Measurements from ENCODE around the gene SEC14L5.
A peak's percentile ranks its signal among the peaks of the same experiment; 100 is the strongest.
"Not testable (repeated sequence)": the region's sequence is repeated elsewhere in the genome, so short reads cannot be mapped to it uniquely, and the experiment has no call there.

SEC14L5 gene

DNA sequence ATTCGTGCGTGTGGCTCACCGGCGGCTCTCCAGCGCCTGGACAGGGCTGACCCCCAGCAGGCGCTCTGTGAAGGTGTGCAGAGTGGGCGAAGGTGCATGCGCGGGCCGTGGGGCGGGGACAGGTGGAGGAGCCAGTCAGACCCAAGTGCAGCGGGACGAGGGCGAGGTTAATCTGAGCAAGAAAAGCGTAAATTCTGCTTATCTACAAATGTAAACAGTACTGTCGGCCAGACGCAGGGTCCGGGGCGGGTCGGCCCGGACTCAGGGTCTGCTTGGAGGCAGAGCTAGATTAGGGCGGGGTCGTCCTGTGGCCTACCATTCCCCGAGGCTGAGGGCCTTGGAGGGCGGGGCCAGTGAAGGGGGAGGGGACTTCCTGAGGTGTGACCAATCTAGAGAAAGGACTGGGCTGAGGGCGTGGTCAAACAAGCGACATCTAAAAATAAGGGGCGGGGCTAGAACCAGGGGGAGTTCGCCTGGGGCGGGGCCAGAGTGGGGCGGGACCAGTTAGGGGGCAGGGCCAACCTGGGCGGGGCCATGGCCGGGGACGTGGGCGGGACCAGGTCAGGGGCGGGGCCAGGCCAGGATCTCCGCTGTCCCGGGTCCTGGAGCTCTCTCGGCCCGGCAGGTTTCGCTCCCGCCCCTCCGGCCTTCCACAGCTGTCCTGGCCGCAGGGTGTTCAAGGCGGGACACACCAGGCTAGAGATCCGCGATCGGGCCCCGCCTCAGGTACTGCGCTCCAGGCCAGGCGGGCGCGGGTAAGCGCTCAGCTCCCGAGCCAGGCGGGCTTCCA is at the start of gene SEC14L5:
Gene SEC14L5, plus strand, starts transcription at position 611 of the 790 bp plus-strand sequence. CDS start 994 bp downstream, outside the sequence.
- peak; percentile 90 for DNase-seq

DNA sequence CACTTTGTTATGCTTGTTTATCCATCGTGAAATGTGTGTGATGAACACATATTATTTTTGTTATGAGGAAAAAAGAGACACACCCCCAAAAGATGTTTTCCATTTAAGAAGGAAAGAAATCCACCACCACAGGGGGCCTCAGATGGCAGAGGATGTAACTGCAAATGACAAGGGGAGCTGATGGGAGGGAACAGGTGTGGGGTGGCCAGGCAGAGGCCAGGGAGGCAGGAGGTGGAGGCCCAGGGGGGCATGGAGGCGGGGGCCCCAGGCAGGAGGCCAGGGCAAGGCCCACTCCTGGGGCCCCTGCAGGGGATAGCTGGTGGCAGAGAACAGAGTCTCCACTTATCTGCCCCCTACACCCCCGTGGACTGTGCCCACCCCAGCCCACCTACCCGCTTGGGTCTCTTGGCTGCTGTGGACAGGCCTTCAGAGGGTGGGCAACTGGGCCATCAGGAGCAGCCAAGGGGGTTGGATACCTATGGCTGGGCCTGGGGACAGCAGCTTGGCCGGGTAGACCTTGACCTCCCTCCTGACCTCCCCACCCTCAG is 49.2 kb upstream of the SEC14L5 start:
- DNase-seq = no peak

DNA sequence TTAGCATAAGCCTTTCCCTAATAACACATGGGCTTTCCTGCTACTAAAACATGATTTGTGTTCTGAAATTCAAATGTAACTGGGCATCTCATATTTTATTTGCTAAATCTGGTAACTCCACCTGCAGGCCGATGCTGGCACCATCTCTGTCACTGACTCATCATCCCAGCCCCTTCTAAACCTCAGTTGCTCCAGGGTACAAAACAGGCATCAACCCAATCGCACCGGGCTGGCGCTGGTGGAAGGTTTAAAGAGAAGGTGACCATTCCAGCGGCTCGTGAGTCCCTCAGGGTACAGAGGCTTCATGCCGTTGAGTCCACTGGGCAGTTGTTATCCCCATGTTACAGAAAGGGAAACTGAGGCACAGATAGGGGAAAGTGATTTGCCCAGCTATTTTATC is 48.3 kb upstream of the SEC14L5 start:
- no peak for DNase-seq

DNA sequence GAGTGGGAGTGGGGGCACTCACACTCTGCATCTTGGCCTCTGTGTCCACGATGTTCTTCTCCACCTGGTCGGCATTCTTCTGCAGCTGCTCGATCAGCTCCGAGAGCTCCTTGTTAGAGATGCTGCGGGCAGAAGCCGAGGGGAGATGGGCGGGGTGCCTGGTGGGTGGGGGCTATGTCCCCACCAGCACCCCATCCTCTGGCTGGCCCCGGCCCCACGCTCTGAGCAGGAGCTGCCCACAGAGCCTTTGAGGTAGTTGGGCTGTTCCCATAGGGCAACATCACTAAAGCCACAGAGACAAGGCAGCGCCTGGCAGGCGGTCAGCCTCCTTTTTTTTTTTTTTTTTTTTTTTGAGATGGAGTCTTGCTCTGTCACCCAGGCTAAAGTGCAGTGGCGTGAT is 47.3 kb upstream of the SEC14L5 start:
- DNase-seq = no peak

DNA sequence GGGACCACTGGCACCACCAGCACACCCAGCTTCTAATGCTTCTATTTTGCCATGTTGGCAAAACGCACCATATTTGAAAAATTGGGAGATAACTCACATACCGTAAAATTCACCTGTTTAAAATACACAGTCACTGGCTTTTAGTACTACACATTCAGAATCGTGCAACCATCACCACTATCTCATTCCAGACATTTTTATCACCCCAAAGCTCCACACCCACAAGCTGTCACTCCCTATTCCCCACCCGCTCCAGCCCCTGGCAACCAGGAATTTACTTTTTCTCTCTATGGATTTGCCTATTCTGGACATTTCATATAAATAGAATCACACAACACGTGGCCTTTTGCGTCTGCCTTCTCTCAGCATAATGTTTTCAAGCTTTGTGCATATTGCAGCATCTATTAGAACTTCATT is 46.2 kb upstream of the SEC14L5 start:
- no peak for DNase-seq

DNA sequence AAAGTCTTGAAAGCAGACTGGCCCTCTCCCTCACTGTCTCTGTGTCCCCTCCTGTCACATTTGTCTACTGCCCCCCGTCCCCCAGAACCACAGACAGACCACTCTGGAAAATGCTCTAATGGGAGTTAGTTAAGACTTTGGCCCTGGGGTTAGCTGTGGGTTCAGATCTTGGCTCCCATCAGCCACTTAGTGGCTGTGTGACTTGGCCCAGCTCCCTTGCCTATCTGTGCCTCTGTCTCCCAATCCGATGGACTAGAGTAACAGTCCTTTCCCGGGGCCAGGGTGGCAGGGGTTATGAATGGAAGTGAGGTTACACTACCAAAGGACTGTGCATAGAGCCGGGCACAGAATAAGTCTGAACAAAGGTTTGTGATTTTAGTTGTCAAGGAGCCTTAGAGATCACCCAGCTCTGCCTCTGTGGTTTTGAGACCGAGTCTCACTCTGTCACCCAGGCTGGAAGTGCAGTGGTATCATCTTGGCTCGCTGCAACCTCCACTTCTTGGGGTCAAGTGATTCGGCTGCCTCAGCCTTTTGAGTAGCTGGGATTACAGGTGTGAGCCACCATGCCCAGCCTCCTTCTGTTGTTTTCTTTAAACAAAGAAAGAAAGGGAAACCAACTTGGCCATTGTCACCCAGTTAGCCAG is 44.9 kb upstream of the SEC14L5 start:
- no peak for DNase-seq

DNA sequence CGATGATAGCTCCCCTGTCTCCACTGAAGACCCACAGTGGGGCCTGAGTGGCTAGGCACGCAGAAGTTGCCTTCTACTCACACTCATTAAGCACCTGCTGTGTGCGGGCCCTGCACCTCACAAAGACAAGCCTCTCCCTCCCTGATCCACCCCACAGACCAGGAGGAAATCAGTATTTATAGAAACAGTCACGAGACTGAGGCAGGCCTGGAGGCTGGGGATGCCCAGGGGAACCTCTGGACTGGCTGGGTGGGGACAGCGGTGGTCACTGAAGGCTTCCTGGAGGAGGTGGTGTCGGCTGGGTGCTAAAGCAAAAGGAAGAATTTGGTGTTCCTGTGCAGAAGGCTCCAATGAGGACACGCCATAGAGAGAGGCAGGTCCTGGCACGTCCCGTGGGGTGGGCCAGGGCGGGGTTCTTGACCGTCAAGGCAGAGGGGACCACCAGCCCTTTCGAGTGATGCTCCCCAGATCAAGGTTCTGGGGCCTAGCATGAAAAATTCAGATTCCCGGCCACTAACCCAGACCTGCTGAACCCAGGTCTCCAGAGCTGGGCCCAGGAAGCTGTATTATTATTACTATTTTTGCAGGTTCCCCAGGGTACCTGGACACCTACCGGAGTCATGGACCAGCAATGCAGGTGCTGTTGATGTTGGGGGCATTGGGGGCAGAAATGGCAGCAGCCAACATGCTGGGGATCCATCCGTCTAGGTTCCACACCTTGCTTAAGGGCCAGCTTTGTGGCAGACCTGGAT is 44.2 kb upstream of the SEC14L5 start:
- DNase-seq = no peak

DNA sequence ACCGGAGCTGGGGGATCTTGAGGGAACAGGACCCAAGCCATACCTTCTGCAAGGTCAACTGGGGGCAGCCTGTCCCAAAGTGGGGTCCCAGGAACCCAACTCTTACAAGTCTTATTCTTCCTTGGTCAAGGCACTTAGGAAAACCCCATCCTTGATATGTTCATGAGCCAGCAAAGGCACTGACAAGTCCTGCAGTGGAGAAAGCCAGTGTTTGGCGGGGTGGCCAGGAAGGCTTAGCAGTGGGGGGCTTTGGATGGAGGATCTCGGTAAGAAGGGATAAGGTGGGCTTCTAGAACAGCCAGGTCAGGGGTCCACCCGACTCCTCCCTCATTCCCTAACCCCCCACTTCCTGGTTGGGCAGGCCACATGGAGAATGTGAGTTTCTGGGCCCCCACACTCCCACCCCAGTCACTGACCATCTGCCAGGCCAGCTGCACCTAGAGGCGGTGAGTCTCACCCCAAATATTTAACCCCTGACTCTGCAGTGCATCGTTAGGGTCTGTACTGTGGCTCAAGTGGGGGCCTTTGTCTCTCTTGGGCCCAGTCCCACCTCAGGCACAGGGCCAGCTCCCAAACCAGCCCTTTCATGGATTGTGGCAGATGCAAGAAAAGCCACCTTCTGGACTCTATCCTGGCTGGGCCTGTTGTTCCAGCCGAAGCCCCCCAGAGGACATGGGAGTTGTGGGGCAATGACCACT is 43.5 kb upstream of the SEC14L5 start:
- DNase-seq = no peak

DNA sequence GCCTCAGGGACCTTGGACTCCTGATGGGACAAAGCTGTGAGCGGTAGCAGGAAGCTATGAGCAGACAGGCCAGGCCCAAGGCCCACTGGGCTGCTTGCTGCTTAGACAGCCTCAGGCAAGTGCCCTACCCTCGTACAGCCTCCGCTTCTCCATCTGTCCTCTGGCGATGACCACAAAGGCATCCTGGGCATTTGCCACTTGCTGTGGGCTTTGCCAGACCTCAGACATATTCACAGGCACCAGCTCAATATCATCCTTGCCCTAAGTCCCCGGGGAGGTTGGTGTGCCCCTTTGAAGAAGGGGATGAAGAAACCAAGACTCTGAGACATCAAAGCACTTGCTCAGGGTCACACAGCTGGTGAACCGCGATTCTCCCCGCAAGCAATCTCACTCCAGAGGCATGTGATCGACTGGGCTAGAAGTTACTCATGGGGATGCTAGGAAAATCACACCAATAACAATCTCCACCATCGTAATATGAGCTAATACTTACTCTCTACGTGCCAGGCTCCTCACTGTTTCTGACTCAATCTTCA is 42.8 kb upstream of the SEC14L5 start:
- no peak for DNase-seq

DNA sequence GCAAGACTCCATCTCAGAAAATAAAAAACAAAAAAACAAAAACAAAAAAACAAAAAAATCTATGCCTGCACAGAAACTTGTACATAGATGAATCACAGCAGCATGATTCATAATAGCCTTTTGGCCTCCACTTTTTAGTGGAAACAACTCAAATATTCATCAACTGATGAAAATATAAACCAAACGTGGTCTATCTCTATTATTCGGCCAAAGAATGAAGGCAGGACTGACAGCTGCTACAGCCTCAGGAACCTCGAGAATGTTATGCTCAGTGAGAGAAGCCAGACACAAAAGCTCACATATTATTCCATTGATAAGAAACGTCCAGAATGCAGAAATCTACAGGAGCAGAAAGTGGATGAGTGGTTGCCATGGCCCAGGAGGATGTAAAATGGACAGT is 41.0 kb upstream of the SEC14L5 start:
- DNase-seq = no peak

DNA sequence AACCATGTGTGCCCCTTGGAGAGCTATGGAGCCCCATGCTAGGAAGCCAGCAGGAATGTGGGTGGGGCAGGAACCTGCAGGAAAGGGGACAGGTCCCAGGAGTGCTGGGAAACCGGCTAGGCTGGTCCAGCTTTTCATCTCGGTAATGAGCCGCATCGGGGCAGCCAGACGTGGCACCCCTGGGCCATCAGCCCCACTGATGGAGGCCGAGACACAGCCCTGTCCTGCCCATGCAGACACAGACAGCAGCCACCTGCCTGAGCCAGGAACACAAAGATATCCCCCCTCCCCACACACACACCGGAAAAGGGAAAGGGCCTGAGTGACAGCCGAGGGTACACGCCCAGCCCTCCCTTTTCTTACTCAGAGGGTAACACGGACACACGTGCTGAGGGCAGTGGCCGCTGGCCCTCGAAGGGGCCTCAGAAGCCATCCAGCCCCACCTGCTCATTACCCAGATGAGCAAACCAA is 39.3 kb upstream of the SEC14L5 start:
- no peak for DNase-seq

DNA sequence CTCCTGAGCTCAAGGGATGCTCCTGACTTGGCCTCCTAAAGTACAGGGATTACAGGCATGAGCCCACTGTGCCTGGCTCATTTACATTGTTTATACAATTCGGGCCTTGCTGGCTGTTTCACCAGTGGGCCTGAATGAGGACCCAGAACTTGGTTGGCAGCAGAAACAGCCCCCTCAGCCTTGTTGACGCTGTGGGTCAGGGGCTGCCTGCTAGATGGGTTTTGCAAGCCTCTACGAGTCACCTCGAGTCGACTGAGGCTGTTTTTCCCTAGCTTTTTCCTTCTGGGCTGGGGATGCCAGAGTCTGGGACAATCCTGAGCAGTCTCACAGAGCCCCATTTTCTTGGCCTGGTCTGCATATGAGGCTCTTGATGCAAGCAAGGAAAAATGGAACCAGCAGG is 37.3 kb upstream of the SEC14L5 start:
- DNase-seq = no peak

DNA sequence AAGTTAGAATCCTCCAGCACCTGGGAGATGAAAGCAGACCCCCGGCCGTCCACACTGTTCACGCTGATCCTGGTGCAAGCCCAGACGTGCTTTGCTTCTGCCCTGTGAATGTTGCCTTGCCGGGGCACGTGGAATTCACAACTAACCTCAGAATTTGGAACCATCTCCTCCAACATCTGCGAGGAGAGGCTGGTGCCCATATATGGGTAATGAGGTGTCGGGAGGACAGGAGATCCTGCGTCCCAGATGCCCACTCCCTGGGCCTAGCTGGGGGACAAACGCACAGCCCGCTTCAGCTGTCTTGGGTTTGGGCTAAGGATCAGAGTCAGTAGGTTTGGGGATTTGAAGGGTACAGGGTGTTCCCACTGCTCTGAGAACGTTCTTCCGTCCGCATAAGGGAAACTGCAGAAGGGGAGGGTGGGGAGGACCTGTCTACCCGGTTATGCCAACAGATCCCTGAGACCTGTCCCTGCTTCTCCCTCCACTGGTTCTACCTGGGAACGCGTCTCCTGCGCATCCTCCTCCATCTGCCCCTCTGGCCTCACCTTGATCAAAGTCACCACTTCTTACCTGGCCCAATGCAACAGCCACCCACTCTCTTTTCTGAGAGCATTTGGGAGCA is 35.3 kb upstream of the SEC14L5 start:
- DNase-seq = no peak

DNA sequence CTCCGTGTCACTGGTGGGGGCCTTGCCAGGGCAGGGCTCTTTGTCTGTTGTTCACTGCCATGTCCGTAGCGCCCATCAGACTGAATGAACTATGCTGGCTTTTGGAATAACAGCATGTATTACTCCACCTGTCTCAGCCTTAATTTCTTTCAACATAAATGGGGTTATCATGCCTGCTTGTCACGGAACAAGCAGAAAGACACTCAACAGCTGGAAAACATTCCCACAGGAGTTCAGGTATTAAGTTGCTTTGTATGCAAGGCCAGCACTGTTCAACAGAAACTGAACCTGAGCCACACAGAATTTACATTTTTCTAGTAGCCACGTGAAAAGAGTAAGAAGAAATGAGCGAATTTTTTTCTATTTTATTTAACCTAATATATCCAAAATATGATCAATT is 34.3 kb upstream of the SEC14L5 start:
- DNase-seq = no peak

DNA sequence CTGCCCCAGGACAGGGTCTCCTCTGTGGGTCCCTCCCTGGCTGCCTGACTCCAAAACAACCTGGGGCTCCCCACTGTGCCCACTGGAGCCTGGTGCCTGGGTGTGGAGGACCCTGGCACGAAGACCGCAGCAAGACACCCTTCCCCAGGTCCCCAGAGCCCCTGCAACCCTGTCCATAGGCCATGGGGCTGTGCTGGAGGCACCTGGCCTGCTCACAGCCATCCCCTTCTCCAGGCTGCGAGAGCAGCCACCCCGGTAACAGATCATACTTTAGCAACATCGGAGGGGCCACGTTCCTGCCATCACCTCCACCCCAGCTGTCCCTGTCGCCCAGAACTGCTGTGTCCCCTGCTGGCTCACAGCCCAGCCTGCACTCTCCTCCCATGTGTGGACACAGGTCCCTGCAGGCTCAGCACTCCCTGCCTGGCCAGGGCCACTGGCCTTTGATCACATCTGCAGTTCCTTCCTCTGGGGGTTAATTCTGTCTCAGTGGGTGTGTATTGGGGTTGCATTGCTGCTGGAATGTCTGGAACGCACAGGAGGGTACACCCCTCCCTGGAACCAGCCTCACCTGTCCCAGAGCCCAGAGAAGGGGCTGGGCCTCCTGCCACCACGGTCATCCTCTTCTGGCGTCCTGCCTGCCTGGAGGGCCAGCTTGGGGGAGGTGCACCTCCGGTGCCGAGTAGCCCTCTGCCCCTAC is 33.4 kb upstream of the SEC14L5 start:
- DNase-seq = no peak

DNA sequence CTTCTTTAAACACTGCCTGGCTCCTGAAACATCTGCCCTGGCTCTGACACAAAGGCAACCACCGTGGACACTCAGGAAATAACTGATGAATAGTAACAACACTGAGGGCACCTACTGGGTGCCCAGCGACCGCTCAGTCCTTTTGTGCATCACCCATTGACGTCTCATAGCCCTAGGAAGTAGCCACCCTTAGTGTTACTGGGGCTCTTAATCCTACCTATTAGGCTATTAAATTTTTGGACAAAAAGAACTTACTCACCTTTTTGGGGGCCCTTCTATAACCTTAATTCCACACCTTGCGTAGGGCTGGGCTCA is 32.9 kb upstream of the SEC14L5 start:
- no peak for DNase-seq

DNA sequence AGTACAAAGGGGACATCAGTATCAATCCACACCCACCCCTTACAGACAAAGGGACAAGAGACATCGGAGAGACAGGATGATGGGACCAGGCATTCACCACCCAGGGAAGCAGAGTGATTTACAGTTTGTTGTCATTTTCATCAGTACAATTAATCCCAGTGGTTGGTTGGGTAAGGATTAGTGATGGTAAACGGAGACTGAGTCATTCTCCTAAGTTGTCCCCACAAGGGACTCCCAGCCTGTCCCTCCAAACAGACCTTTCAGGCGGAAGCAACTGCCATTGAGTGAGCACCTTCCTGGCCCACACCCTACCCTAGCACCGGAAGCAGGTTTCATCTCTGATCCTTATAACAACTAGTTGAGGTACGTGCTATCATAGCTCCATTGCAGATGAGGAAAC is 32.3 kb upstream of the SEC14L5 start:
- DNase-seq = no peak

DNA sequence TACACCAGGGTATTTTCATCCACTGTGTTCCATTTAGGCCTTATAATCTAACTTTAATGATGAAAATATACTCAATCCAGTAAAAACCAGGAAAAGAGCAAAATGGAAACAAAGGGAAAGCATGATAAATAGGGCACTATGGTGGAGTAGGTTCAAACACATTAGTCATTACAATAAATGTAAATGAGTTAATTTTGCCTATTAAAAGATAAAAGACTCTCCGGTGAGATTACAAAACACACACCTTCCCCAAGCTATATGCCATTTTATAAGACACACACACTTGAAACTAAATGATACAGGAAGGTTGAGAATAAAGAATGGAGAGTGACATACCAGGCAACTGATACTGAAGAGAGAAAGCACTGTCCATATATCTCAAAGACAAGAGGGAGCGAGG is 31.2 kb upstream of the SEC14L5 start:
- no peak for DNase-seq

DNA sequence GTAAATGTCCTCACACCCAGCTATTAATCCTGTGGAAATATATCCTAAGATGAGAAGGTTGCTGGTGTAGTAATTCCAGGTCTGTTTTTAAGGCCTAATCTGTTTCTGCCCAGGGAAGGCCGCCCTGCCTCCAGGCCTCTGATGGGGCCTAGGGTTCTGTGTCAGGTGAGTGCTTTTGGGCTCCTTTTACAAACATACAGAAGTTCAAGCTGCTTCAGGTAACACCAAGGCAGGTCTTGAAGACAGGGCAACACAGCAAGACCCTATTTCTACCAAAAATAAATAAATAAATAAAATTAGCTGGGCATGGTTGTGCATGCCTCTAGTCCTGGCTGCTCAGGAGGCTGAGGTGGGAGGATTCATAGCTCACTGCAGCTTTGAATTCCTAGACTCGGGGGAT is 30.5 kb upstream of the SEC14L5 start:
- no peak for DNase-seq

DNA sequence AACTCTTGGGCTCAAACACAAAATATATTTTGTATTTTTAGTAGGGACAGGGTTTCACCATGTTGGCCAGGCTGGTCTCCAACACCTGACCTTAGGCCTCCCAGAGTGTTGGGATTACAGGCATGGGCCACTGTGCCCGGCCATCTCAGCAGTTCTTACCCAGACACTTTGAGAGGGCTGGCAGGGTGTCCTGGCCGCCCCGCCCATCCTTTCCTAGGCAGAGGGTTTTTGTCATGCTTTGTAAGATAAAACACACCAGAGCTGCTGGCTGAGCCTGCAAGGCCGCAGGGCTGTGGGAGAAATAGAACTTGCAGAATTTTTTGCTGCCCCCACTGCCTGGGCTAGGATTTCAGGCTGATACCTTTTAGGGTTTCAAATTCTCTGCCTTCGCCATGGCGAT is 29.9 kb upstream of the SEC14L5 start:
- no peak for DNase-seq

DNA sequence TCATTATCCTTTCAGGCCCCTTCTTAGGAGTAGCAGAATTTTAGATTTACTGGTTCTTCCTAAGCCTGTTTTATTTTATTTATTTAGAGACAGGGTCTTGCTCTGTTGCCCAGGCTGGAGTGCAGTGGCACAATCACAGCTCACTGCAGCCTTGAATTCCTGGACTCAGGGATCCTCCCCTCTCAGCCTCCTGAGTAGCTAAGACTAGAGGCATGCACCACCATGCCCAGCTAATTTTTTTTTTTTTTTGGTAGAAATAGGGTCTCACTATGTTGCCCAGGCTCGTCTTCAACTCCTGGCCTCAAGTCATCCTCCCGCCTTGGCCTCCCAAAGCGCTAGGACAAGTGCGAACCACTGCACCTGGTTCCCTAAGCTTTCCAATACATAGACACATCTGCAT is 28.5 kb upstream of the SEC14L5 start:
- DNase-seq = not testable (repeated sequence)

DNA sequence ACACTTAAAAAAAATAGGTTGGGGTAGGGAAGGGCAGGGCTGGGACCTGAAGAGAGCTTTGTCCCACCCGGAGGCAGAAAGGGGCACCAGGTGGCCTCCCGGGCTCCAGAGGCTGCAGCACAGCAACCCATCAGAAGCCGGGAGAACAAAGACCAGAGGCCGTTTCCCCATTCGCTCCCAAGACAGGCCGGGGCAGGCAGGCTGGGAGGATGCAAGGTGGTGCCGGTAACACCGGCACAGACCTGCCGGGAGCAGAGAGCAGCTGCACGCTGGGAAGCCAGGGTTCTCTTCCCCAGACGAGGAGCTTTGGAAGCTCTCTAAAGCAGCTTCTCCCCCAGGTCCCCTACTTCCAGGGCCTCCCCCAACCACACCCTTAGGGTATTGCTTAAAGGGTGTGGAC is 26.7 kb upstream of the SEC14L5 start:
- DNase-seq = no peak
